ENCODE results near the gene SERPINA1.

The SERPINA1 gene

DNA sequence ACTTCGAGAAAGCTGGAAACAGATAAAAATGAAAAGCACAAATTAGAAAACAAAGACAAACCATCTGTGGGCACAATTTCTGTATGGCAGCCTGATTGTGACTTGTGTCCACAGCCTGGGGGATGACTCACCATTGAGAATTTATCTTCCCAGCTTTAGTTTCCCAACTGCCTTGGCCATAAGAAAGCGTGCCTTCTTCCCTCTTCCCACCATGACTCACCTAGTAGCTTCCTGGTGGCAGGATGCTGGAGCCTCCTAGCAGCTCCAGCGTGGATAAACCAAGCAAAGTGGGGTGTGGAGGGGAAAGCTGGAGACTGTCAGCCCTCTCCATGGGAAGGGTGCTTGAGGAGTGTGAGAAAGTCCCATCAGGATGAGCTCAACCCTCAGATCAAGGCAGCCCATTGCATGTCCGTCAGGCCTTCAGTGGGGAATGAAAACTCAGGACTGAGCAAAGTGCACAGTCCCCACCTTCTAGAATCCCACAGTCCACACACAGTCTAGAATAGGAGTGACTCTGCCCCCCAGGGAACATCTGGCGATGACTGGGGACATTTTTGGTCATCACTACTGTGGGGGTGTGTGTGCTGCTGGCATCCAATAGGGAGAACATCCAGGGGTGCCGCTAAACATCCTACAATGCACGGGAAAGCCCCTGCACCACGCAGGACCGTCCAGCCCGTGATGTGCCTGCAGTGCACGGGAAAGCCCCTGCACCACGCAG, 42.9 kb downstream of the SERPINA1 start:
- DNase-seq = no peak

DNA sequence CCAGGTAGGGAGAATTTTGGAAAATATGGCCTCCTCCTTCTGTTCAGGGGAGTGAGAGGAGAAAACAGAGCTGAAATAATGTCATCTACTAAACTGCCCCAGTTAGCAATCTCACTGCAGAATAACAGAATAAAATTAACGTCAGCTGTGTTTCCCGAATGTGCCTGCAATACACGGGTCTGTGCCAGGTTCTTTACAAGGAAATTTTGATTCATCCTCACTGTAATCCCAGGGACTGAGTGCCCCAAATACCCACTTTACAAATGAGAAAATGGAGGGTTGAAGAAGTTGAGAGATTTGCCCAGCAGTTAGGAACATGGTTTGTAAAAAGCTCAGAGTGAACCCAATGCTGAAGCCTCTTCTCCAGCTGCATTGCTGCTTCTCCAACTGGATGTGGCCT, 44.0 kb downstream of the SERPINA1 start:
- no peak for DNase-seq

GRCh38 chr14:94343238-94344005, 45.0 kb downstream of the SERPINA1 start:
- DNase-seq = no peak

GRCh38 chr14:94342334-94342934, 46.0 kb downstream of the SERPINA1 start:
- DNase-seq = no peak

DNA sequence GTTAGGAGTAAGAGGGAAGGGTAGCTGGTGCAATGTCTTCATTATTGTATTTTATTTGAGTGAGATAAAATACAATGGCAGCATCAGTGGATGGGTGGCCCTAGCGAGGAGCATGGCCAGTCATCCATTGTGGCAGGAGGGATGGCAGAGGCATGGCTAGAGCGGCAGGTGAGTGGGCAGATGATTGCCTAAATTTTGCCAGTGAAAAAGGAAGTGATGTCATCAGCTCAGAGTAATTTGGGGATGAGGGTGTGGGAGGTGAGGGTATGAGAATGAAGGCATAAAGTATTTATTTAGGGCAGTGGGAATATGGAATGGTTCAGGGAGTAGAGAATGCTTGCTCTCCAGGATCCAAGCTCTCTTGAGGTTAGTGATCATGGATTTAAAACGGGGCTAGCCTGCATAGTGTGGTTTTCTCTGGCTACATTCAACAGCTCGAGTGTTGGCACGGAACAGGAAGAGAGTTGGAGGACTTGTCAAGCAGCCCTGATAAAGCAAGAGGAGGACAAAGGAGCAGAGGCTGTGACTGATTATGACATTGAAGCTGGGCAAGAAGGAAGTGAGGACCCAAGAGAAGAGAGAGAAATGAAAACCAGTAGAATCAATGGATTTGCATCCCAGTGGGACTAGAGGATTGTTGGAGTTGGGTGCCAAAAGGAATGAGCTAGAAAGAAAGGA, 46.6 kb downstream of the SERPINA1 start:
- DNase-seq = no peak

DNA sequence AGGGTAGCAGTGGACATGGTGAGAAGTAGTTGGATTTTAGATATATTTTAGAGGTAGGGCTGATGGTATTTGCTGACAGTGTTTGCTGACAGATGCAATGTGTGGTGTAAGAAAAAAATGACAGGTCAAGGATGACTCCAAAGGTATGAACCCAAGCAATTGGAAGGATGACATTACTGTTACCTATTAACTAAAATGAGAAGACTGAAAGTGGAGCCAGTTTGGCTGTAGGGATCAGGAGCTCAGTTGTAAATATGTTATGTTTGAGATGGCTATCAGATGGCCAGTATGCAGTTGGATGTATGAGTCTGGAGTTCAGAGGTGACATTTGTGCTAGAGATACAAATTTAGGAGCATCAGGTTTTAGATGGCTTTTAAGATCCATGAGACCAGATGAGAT, 47.9 kb downstream of the SERPINA1 start:
- no peak for DNase-seq

DNA sequence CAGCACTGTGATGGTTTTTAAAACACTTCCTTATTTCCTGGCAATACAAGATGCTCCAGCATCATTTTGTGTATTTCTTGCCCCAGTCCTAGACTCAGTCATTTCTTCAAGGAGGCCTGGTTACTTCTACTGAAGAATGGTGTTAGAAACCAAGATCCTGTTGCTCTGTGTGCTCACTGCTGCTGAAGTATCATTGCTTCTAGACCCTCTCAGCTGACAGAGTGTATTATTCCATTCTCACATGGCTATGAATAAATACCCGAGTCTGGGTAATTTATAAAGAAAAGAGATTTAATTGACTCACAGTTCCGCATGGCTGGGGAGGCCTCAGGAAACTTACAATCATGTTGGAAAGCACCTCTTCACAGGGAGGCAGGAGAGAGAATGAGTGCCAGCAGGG, 50.4 kb downstream of the SERPINA1 start:
- DNase-seq = no peak

DNA sequence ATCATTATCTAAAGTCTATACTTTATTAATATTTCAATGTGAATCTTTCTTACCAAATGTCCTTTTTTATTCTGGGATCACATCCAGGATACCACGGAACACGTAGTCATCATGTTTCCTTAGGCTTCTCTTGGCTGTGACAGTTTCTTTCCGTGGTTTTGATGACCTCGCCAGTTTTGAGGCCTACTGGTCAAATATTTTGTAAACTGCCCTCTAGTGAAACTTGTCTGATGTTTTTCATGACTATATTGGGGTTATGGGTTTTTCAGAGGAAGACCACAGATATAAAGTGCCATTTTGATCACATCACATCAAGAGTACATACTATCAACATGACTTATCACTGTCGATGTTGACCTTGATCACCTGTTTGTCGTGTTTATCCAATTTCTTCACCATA, 51.1 kb downstream of the SERPINA1 start:
- DNase-seq = no peak

DNA sequence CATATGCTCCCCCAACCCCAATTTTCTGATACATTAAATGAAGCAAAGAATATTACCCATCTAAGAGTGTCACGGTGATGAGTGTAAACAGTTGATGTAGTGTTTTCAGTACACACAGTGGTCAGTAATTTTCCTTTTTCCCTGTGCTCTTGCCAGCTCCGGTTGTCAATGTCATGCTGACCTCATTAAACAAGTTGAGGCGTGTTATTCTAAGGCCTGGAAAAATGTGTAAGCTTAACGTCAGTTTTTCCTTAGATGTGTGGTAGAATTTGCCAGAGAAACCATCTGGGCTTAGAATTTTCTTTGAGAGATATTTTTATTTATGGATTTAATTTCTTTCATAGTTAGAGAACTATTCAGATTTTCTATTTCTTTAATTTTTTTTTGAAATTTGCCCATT, 53.5 kb downstream of the SERPINA1 start:
- DNase-seq = no peak

DNA sequence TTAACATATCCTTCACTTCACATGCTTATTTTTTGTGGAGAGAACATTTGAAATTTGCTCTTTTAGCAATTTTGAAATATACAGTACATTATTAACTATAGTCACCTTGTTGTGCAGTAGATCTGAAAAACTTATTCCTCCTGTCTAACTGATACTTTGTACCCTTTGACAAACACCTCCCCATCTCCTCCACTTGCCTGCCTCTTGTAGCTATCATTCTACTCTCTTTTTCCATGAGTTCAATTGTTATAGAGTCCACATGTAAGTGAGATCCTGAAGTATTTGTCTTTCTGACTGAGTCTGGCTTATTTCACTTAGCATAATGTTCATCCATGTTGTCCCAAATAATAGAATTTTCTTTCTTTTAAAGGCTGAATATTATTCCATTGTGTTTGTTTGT, 55.8 kb downstream of the SERPINA1 start:
- no peak for DNase-seq

GRCh38 chr14:94332063-94332583, 56.3 kb downstream of the SERPINA1 start:
- no peak for DNase-seq

GRCh38 chr14:94331462-94331861, 56.9 kb downstream of the SERPINA1 start:
- DNase-seq = no peak

DNA sequence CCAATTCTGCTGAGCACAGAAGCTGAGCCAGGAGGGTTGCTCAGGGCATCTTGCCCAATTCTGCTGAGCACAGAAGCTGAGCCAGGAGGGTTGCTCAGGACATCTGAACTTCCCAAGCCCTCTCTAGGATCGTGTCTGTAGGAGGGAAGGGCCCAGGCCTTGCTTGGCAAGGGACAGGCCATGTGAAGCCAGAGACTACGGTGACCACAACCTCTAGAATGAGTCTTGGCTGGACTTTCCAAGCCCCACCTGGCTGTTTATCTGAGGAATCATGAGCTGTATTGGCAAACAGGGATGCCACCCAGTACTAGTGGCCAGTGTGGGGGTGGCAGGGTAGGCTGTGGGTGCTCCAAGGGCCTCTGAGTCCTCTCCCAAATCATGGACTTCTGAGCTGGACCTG, 57.5 kb downstream of the SERPINA1 start:
- DNase-seq = no peak

DNA sequence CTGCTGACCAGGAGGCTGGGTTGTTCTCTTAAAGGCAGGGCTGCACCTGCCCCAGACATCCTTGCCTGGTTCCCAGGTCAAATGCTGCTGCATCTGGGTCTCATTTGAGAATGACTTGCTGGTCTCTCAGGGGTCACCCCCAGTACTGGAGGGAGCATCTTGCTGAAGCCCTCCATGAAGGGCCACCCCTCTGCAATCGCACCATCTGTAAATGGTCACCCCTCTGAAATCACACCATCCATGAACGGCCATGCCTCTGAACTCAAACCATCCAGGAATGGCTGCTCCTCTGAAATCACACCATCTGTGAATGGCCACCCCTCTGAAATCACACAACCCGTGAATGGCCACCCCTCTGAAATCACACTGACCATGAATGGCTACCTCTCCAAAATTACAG, 58.0 kb downstream of the SERPINA1 start:
- no peak for DNase-seq

DNA sequence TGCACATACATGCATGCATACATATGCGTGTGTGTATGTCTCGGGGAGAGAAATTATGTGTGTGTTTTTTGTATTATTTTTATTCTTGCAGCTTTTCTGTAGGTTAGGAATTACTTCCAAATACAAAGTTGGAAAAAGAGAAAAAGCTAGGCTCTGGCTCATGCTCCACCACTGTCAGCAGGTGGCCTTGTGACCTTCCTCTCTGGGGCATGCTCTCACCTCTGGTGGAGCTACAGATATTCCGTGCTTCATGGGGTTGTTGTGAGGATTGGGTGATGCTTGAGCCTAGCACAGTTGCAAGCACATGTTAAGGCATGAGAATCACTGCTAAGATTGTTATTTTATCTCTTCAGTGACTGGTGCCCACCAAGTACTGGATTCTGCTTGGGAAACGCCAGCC, 58.5 kb downstream of the SERPINA1 start:
- no peak for DNase-seq

DNA sequence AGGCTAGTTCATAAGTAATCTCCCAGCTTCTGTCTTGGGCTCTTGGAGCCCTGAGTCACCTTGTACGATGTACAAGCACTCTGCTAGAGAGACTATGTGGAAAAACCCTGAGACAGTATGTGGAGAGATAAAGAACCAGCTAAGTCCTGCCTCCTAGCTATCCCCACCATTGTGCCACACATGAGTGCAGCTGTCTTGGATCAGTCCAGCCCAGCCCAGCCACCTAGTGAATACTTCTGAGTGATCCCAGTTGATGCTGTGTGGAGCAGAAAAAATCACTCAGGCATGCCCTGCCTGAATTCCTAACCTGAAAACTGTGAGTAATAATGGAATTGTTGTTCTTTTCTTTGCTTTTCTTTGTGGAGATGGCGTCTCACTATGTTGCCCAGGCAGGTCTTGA, 60.2 kb downstream of the SERPINA1 start:
- DNase-seq = no peak
